Natural killer cell (primary cell): ENCODE data around the gene UBAC2. TPM values are rescaled to one million over a fixed set of nuclear protein-coding genes. Genes with fewer than 3 reads are reported as not detected.

ENCODE experiments used
- ATAC-seq, 3 donors: fragments of 150-1000 bp in 2 of 3; fragments of 200-7000 bp in 1 of 3; cut with Tn5 transposase; 1 replicate in 1 of 3; 2 replicates in 2 of 3; pipeline ENCODE4 v1.10.0; 2021; ENCODE audit warnings: mild to moderate bottlenecking in 2 of 3, moderate library complexity in 2 of 3
- DNase-seq, 2 donors: peaks; one replicate each; pipeline versions ENCODE4 v3.0.0 to v3.0.0-alpha.2; 2013 to 2021; ENCODE audit warnings: mixed read lengths in 1 of 2
- H3K27ac ChIP-seq: one replicate; pipeline ENCODE4 v1.5.1; 2013; ENCODE audit warnings: mild to moderate bottlenecking, low read length
- H3K27me3 ChIP-seq: one replicate; pipeline ENCODE4 v1.6.1; 2013; ENCODE audit warnings: low read length; ENCODE audit not compliant: control insufficient read depth, insufficient read depth
- H3K36me3 ChIP-seq: one replicate; pipeline ENCODE4 v1.6.1; 2013; ENCODE audit warnings: low read length; ENCODE audit not compliant: control insufficient read depth, insufficient read depth
- H3K4me1 ChIP-seq: one replicate; pipeline ENCODE4 v1.6.1; 2013; ENCODE audit warnings: low read length; ENCODE audit not compliant: control insufficient read depth, insufficient read depth
- H3K4me3 ChIP-seq: one replicate; pipeline ENCODE4 v1.5.1; 2013; ENCODE audit warnings: low read length
- H3K9me3 ChIP-seq: one replicate; pipeline ENCODE4 v1.6.1; 2013; ENCODE audit warnings: low read length; ENCODE audit not compliant: control insufficient read depth, insufficient read depth
- H3K27ac Mint-ChIP-seq, 2 donors: one replicate each; pipeline ENCODE4 v1.8.0; 2022; ENCODE audit warnings: mild to moderate bottlenecking in 2 of 2, mixed read lengths in 2 of 2, moderate library complexity in 1 of 2
- H3K27me3 Mint-ChIP-seq, 2 donors: one replicate each; pipeline ENCODE4 v1.8.0; 2022; ENCODE audit warnings: low read depth in 2 of 2, mixed read lengths in 2 of 2
- H3K36me3 Mint-ChIP-seq: one replicate; pipeline ENCODE4 v1.8.0; 2022; ENCODE audit warnings: mixed read lengths
- H3K4me1 Mint-ChIP-seq, 2 donors: one replicate each; pipeline ENCODE4 v1.8.0; 2022; ENCODE audit warnings: mixed read lengths in 2 of 2
- H3K4me3 Mint-ChIP-seq: one replicate; pipeline ENCODE4 v1.8.0; 2022; ENCODE audit warnings: mild to moderate bottlenecking, moderate library complexity, mixed read lengths
- H3K9me3 Mint-ChIP-seq, 2 donors: one replicate each; pipeline ENCODE4 v1.8.0; 2022; ENCODE audit warnings: mixed read lengths in 2 of 2
- WGBS: methylation state at CpG from one replicate; pipeline ENCODE4 v1.1.7; 2013; ENCODE audit warnings: missing lambda C conversion rate; ENCODE audit not compliant: insufficient coverage; 5-methylcytosine and 5-hydroxymethylcytosine counted together
- intact Hi-C: fragments of 100-400 bp; cut with micrococcal nuclease; formaldehyde crosslinking; loops from one replicate; pipeline ENCODE4 v1.14.2; 2022
- total RNA-seq, 4 donors: library from RNA; stranded (reverse); fragments of 120-200 nt in 1 of 4; gene quantifications; one replicate each; pipeline versions ENCODE4 v1.2.3 to v1.2.4, GENCODE V29; 2013 to 2022
- TF ChIP-seq, protein P1 (sequence below): fragments of 200-600 bp; IDR thresholded peaks from one replicate; pipeline ENCODE4 v1.8.0; 2022; ENCODE audit warnings: antibody characterized with exemption

UBAC2 gene
- total RNA-seq, 3 donors from 2014 or later (not counting 1 experiment from before 2014, with no cell fraction given): 50.6 to 59.1 (median 56.4) TPM

DNA sequence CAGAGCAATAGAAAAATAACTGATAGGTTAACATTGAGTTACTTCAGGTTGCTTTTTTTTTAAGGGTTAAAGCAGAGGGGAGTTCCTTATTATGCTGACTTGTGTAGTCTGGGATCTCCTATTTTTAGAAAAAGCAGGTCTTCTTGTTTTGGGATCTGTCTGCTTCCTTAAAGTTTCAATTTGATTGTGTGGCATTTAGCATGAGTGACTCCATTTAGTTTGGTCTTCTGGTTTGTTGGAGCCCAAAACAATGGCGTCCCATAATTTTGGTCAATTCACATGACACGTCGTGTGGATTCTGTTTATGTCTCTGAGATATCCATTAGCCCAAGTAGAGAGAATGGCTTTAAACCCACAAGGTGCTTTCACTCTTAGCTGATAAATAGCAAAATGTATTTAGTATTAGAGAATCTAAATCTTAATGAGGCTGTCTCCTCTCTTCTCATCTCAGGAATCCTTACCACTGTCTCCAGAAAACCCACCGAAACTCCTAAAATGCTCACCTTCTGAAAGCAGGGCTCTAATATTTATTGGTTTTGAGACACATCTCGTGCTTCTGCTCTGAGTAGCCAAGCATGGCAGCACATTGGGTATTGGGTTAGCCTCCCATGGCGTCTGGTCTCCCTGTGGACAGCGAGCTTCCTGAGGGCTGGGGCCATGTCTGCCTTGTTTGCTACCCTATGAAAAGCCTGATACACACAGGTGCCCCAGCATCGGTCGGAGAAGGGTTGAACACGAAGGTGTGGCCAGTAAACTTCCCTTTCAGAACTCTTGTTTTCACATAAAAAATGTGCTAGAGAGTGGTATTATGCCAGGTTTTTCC, 173.7 kb downstream of the UBAC2 start:
- H3K27me3 Mint-ChIP-seq: no peaks in the 10 kb centered on the region
- no peaks in the 10 kb centered on the region for H3K9me3 Mint-ChIP-seq
- intact Hi-C loops: no loop called here
- peaks cover 22% of the 10 kb centered on the region for H3K36me3 ChIP-seq
- TF ChIP-seq, protein P1, sequence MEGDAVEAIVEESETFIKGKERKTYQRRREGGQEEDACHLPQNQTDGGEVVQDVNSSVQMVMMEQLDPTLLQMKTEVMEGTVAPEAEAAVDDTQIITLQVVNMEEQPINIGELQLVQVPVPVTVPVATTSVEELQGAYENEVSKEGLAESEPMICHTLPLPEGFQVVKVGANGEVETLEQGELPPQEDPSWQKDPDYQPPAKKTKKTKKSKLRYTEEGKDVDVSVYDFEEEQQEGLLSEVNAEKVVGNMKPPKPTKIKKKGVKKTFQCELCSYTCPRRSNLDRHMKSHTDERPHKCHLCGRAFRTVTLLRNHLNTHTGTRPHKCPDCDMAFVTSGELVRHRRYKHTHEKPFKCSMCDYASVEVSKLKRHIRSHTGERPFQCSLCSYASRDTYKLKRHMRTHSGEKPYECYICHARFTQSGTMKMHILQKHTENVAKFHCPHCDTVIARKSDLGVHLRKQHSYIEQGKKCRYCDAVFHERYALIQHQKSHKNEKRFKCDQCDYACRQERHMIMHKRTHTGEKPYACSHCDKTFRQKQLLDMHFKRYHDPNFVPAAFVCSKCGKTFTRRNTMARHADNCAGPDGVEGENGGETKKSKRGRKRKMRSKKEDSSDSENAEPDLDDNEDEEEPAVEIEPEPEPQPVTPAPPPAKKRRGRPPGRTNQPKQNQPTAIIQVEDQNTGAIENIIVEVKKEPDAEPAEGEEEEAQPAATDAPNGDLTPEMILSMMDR: no peak
- H3K36me3 Mint-ChIP-seq: peaks cover 31% of the 10 kb centered on the region
- peak overlapping the region in 1 of 2 donors; percentile 63 for H3K27ac Mint-ChIP-seq
- no peak overlapping the region for H3K4me3 ChIP-seq
- no peak overlapping the region for H3K4me3 Mint-ChIP-seq
- H3K27ac ChIP-seq: peak overlapping the region; percentile 93
- WGBS: 72% methylated on average over 10 of the region's 10 CpGs
- no peak for DNase-seq
- H3K4me1 Mint-ChIP-seq: peaks cover 41 to 53% of the 10 kb centered on the region in 2 donors
- H3K9me3 ChIP-seq: no peaks in the 10 kb centered on the region
- peaks cover 63% of the 10 kb centered on the region for H3K4me1 ChIP-seq
- H3K27me3 ChIP-seq: no peaks in the 10 kb centered on the region
- ATAC-seq: no peak

DNA sequence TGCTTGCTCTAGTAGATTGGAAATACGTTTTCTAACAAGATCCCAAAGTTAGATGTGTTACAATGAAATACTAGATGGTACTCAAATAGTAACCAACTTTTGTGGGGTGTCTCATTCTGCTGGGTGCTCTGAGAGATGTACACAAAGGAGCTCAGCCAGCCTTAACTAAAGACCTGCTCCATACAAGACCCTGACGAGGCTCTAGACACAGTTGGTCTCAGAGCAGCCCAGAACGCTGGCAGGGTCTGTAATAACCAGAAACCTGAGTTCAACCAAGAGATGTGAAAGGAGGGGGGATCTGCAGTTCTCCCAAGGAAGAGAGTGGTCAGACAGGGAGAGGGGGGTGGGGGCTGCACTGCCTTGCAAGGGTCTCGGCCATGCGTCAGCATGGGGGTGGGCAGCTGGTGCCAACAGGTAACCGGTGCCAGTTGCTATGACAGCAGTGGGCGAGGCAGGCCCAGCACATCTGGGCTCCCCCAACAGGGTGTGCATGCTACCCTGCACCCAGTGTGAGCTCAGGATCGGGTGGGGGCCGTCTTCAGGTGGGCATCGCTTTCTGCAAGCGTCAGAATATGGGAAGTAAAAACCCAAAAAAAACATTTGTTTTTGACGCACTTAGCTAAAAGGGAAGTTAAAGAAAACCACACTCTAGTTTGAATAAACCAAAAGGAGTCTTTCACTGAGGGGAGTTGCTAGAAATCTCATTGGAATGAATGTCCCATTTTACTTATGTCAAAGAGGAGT, 174.5 kb downstream of the UBAC2 start:
- no peak overlapping the region for H3K4me3 ChIP-seq
- Mint-ChIP-seq H3K4me3 (no peak overlapping the region), H3K27ac (peak overlapping the region in 1 of 2 donors; percentile 63), H3K27me3 (no peaks in the 10 kb centered on the region), H3K36me3 (peaks cover 23% of the 10 kb centered on the region), H3K4me1 (peaks cover 48 to 61% of the 10 kb centered on the region in 2 donors), H3K9me3 (no peaks in the 10 kb centered on the region)
- no peaks in the 10 kb centered on the region for H3K9me3 ChIP-seq
- ATAC-seq (peak; percentile 59 to 76 (median 72)), DNase-seq (peak in 1 of 2 donors; percentile 76)
- H3K4me1 ChIP-seq: peaks cover 69% of the 10 kb centered on the region
- peak overlapping the region; percentile 93 for H3K27ac ChIP-seq
- peaks cover 17% of the 10 kb centered on the region for H3K36me3 ChIP-seq
- TF ChIP-seq, protein P1: no peak
- intact Hi-C loops: no loop called here
- no peaks in the 10 kb centered on the region for H3K27me3 ChIP-seq
- WGBS: 32% methylated on average over 11 of the region's 12 CpGs

DNA sequence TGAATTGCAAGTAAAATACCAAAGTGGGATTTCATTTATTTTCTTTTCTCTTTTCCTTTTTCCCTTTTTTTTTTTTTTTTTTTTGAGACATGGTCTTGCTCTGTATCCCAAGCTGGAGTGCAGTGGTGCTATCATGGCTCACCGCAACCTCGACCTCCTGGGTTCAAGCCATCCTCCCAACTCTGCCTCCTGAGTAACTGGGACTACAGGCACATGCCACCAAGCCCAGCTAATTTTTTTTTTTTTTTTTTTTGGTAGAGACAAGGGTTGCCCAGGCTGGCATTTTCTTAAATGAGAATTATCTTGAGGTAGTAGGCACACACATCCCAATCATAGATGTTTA, 175.1 kb downstream of the UBAC2 start:
- Mint-ChIP-seq H3K36me3 (peaks cover 18% of the 10 kb centered on the region), H3K27me3 (no peaks in the 10 kb centered on the region), H3K4me1 (peaks cover 51 to 62% of the 10 kb centered on the region in 2 donors), H3K9me3 (no peaks in the 10 kb centered on the region), H3K4me3 (no peak overlapping the region), H3K27ac (peak overlapping the region in 1 of 2 donors; percentile 63)
- Histone ChIP-seq H3K4me1 (peaks cover 69% of the 10 kb centered on the region), H3K36me3 (peaks cover 15% of the 10 kb centered on the region), H3K4me3 (no peak overlapping the region), H3K27me3 (no peaks in the 10 kb centered on the region), H3K9me3 (no peaks in the 10 kb centered on the region), H3K27ac (peak overlapping the region; percentile 93)
- WGBS: 62% methylated on average over 2 of the region's 2 CpGs
- TF ChIP-seq, protein P1: no peak
- intact Hi-C loops: no loop called here
- DNase-seq (no peak), ATAC-seq (no peak)
